HepG2 (cell line): ENCODE results near the gene ZBP1. TPM values are rescaled to one million over a fixed set of nuclear protein-coding genes. Genes with fewer than 3 reads are reported as not detected.

Experiments used
- ARNTL ChIP-seq: sonication (generic); formaldehyde crosslinking; IDR thresholded peaks from 2 replicates; pipeline ENCODE4 v1.4.0; 2020; ENCODE audit warnings: mild to moderate bottlenecking, missing genetic modification reagents
- ETV5 ChIP-seq: IDR thresholded peaks from 2 replicates; pipeline ENCODE4 v1.6.1; 2018; ENCODE audit warnings: missing biosample characterization, missing genetic modification reagents, inconsistent platforms, borderline replicate concordance
- HMGXB3 ChIP-seq: sonication (generic); formaldehyde crosslinking; IDR thresholded peaks from 2 replicates; pipeline ENCODE4 v1.4.0; 2020; ENCODE audit warnings: missing genetic modification reagents, borderline replicate concordance
- ISX ChIP-seq: sonication (generic); formaldehyde crosslinking; conservative IDR thresholded peaks from 2 replicates; pipeline ENCODE4 v1.5.0; 2020; ENCODE audit warnings: missing genetic modification reagents
- MEIS1 ChIP-seq: sonication (generic); formaldehyde crosslinking; IDR thresholded peaks from 2 replicates; pipeline ENCODE4 v1.9.0; 2021; ENCODE audit warnings: mild to moderate bottlenecking, missing genetic modification reagents, moderate library complexity, borderline replicate concordance
- MLXIP ChIP-seq: sonication (generic); formaldehyde crosslinking; IDR thresholded peaks from 2 replicates; pipeline ENCODE4 v1.9.0; 2021; ENCODE audit warnings: missing genetic modification reagents, borderline replicate concordance
- PHF8 ChIP-seq: sonication (generic); formaldehyde crosslinking; IDR thresholded peaks from 2 replicates; pipeline ENCODE4 v1.5.0; 2020; ENCODE audit warnings: missing genetic modification reagents
- PITX1 ChIP-seq: sonication (generic); formaldehyde crosslinking; IDR thresholded peaks from 2 replicates; pipeline ENCODE4 v1.5.1; 2020; ENCODE audit warnings: mild to moderate bottlenecking, missing genetic modification reagents
- REXO4 ChIP-seq: sonication (generic); formaldehyde crosslinking; IDR thresholded peaks from 2 replicates; pipeline ENCODE4 v1.8.0; 2022; ENCODE audit warnings: missing genetic modification reagents, mild to moderate bottlenecking, borderline replicate concordance
- ZFP82 ChIP-seq: sonication (generic); formaldehyde crosslinking; IDR thresholded peaks from 2 replicates; pipeline ENCODE4 v1.5.1; 2020; ENCODE audit warnings: mild to moderate bottlenecking, missing genetic modification reagents, borderline replicate concordance
- ZNF17 ChIP-seq: sonication (generic); formaldehyde crosslinking; IDR thresholded peaks from 2 replicates; pipeline ENCODE4 v1.5.0; 2020; ENCODE audit warnings: mild to moderate bottlenecking, missing genetic modification reagents
- ZNF772 ChIP-seq: sonication (generic); formaldehyde crosslinking; IDR thresholded peaks from 2 replicates; pipeline ENCODE4 v1.5.0; 2020; ENCODE audit warnings: mild to moderate bottlenecking, missing genetic modification reagents
- ZSCAN5A ChIP-seq: sonication (generic); formaldehyde crosslinking; IDR thresholded peaks from 2 replicates; pipeline ENCODE4 v1.8.0; 2022; ENCODE audit warnings: mild to moderate bottlenecking, missing genetic modification reagents, borderline replicate concordance
- polyA plus RNA-seq, 8 experiments: library from polyadenylated mRNA; depleted of rRNA in 3 of 8; stranded (reverse) in 7 of 8; unstranded in 1 of 8; fragments of >200 nt; fragmentation: Illumina TruSeq in 4 of 8; extraction: Trizol in 4 of 8; gene quantifications; 2 replicates each; pipeline versions ENCODE4 v1.2.1 to v1.2.3, GENCODE V29; 2011 to 2016; ENCODE audit warnings: low read depth in 4 of 8, missing spikeins in 1 of 8, mixed read lengths in 1 of 8; ENCODE audit not compliant: insufficient read depth in 1 of 8
- total RNA-seq, 5 experiments: library from RNA; depleted of rRNA; stranded (reverse); fragments of >200 nt; fragmentation: Illumina TruSeq; extraction: Trizol; gene quantifications; 2 replicates each; pipeline ENCODE4 v1.2.3, GENCODE V29; 2016; ENCODE audit warnings: low read depth in 1 of 5
- TF ChIP-seq, protein P1 (sequence below): sonication (generic); formaldehyde crosslinking; IDR thresholded peaks from 2 replicates; pipeline ENCODE4 v1.4.0; 2020; ENCODE audit warnings: missing genetic modification reagents, borderline replicate concordance
- TF ChIP-seq, protein P2 (sequence below): sonication (generic); formaldehyde crosslinking; IDR thresholded peaks from 2 replicates; pipeline ENCODE4 v1.5.0; 2020; ENCODE audit warnings: missing genetic modification reagents

Gene ZBP1
- total and polyA plus RNA-seq, 2 of the 13 experiments (the other 11 are each of a cell fraction or from before 2014, with no cell fraction given): not detected

DNA sequence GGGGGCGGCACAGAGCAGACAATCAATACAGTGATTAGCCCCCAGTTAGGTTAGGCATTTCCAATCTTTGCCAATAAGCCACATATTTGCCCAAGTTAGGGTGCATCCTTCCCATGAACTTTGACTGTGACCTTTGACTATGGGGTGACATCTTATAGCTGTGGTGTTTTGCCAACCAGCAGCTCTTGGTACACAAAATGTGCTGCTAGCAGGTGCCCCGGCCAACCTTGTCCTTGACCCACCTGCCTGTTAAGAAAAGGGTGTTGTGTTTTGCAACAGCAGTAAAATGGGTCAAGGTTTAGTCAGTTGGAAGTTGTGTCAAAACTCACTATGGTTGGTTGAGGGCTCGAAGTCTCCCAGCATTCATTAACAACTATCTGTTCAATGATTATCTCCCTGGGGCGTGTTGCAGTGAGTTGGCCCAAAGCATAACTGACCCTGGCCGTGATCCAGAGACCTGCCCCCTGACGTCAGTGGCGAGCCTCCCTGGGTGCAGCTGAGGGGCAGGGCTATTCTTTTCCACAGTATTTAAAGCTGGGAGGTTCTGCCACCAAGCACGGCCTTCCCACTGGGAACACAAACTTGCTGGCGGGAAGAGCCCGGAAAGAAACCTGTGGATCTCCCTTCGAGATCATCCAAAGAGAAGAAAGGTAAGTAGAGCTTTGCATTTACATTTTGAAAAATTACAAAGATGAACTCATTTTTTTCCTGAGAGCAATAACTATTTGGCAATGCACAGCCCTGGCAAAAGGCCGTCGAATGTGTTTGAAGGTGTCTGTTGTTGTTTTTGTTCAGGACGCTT, 59.5 kb downstream of the ZBP1 start, which contains the start of gene PCK1 (continued):
- TF ChIP-seq ETV5 (peak; percentile 27; the same call in 1 of the 2 replicates), ZNF772 (CRISPR knock-in tag) (peak; percentile 84; the same call in 1 of the 2 replicates), ZNF17 (no peak), PITX1 (CRISPR knock-in tag) (peak; percentile 97), PHF8 (CRISPR knock-in tag) (peak; percentile 52; the same call in 1 of the 2 replicates), HMGXB3 (CRISPR knock-in tag) (no peak), ARNTL (CRISPR knock-in tag) (peak; percentile 91), MEIS1 (CRISPR knock-in tag) (peak; percentile 93), ISX (CRISPR knock-in tag) (0 out of 2 replicates have a peak, but pooled peaks have one; percentile 54), ZSCAN5A (CRISPR knock-in tag) (peak; percentile 67; the same call in 1 of the 2 replicates), MLXIP (CRISPR knock-in tag) (no peak), REXO4 (no peak), ZFP82 (CRISPR knock-in tag) (no peak; the same call in 1 of the 2 replicates)
- TF ChIP-seq, protein P1, sequence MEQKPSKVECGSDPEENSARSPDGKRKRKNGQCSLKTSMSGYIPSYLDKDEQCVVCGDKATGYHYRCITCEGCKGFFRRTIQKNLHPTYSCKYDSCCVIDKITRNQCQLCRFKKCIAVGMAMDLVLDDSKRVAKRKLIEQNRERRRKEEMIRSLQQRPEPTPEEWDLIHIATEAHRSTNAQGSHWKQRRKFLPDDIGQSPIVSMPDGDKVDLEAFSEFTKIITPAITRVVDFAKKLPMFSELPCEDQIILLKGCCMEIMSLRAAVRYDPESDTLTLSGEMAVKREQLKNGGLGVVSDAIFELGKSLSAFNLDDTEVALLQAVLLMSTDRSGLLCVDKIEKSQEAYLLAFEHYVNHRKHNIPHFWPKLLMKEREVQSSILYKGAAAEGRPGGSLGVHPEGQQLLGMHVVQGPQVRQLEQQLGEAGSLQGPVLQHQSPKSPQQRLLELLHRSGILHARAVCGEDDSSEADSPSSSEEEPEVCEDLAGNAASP (CRISPR knock-in tag): peak; percentile 92; the same call in 1 of the 2 replicates
- TF ChIP-seq, protein P2, sequence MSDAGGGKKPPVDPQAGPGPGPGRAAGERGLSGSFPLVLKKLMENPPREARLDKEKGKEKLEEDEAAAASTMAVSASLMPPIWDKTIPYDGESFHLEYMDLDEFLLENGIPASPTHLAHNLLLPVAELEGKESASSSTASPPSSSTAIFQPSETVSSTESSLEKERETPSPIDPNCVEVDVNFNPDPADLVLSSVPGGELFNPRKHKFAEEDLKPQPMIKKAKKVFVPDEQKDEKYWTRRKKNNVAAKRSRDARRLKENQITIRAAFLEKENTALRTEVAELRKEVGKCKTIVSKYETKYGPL: no peak
